CD4-positive, alpha-beta memory T cell (primary cell): ENCODE measurements around the gene SLC8B1. TPM values are rescaled to one million over a fixed set of nuclear protein-coding genes. Genes with fewer than 3 reads are reported as not detected.

Source experiments
- CTCF ChIA-PET: fragments of 350-600 bp; sonication (Branson Sonifier 250); formaldehyde crosslinking; loops from one replicate; lab custom pipeline; 2021; ENCODE audit warnings: inconsistent platforms; ENCODE audit not compliant: partially characterized antibody; lab: Charles Lee
- POLR2A ChIA-PET: fragments of 350-600 bp; sonication (Branson Sonifier 250); formaldehyde crosslinking; loops from one replicate; lab custom pipeline; 2021; ENCODE audit not compliant: partially characterized antibody; lab: Charles Lee
- DNase-seq, 5 donors: peaks; one replicate each; pipeline versions ENCODE4 v3.0.0 to v3.0.0-alpha.2; 2020 to 2022; ENCODE audit warnings: mixed read lengths in 1 of 5
- H3K27ac ChIP-seq: one replicate; pipeline ENCODE4 v1.7.0; 2013; ENCODE audit warnings: low read depth, low read length
- H3K27me3 ChIP-seq: 2 replicates; pipeline ENCODE4 v1.7.0; 2013; ENCODE audit warnings: mild to moderate bottlenecking, low read length, moderate library complexity; ENCODE audit not compliant: insufficient read depth
- H3K36me3 ChIP-seq: 2 replicates; pipeline ENCODE4 v1.7.0; 2013; ENCODE audit warnings: mild to moderate bottlenecking, low read length, moderate library complexity; ENCODE audit not compliant: insufficient read depth
- H3K4me1 ChIP-seq: 2 replicates; pipeline ENCODE4 v1.7.0; 2013; ENCODE audit warnings: mild to moderate bottlenecking, low read length, moderate library complexity; ENCODE audit not compliant: insufficient read depth
- H3K4me3 ChIP-seq, 2 donors: one replicate each; pipeline ENCODE4 v1.7.0; 2013; ENCODE audit warnings: low read length in 2 of 2, mild to moderate bottlenecking in 1 of 2
- H3K9me3 ChIP-seq, 2 donors: one replicate each; pipeline ENCODE4 v1.7.0; 2013; ENCODE audit warnings: low read length in 2 of 2, control low read depth in 1 of 2; ENCODE audit not compliant: control insufficient read depth in 1 of 2
- H3K27ac Mint-ChIP-seq, 7 donors: one replicate each; pipeline ENCODE4 v1.8.0; 2020 to 2021; ENCODE audit warnings: mixed read lengths in 7 of 7, mild to moderate bottlenecking in 6 of 7, inconsistent platforms in 3 of 7, moderate library complexity in 3 of 7
- H3K27me3 Mint-ChIP-seq, 2 donors: one replicate each; pipeline ENCODE4 v1.8.0; 2020 to 2021; ENCODE audit warnings: mixed read lengths in 2 of 2
- H3K36me3 Mint-ChIP-seq, 2 donors: one replicate each; pipeline ENCODE4 v1.8.0; 2020 to 2021; ENCODE audit warnings: mixed read lengths in 2 of 2, inconsistent platforms in 1 of 2, mild to moderate bottlenecking in 1 of 2
- H3K4me1 Mint-ChIP-seq, 4 donors: one replicate each; pipeline ENCODE4 v1.8.0; 2020 to 2021; ENCODE audit warnings: mixed read lengths in 4 of 4, mild to moderate bottlenecking in 1 of 4
- H3K4me3 Mint-ChIP-seq, 8 donors: one replicate each; pipeline ENCODE4 v1.8.0; 2020 to 2021; ENCODE audit warnings: mixed read lengths in 8 of 8, mild to moderate bottlenecking in 7 of 8, moderate library complexity in 6 of 8, inconsistent platforms in 3 of 8
- H3K9me3 Mint-ChIP-seq, 8 donors: one replicate each; pipeline ENCODE4 v1.8.0; 2020 to 2021; ENCODE audit warnings: mixed read lengths in 8 of 8, mild to moderate bottlenecking in 5 of 8, inconsistent platforms in 3 of 8, moderate library complexity in 1 of 8
- intact Hi-C: fragments of 100-400 bp; cut with micrococcal nuclease; formaldehyde crosslinking; loops from one replicate; pipeline ENCODE4 v1.15.1; 2023
- polyA plus RNA-seq, 2 donors: library from polyadenylated mRNA; unstranded; fragments of 300-500 nt; fragmentation: Illumina TruSeq; gene quantifications; one replicate each; pipeline ENCODE4 v1.2.3, GENCODE V29; 2021
- total RNA-seq, 2 experiments: library from RNA; stranded (reverse); gene quantifications; one replicate each; pipeline ENCODE4 v1.2.3, GENCODE V29; 2021

The SLC8B1 gene
- total and polyA plus RNA-seq, 4 experiments from 2014 or later, result 33.9 to 93.5 (median 71.5) TPM

GRCh38 chr12:113277511-113277910, 57.4 kb downstream of the SLC8B1 start:
- Histone ChIP-seq H3K4me1 (no peaks in the 10 kb centered on the region), H3K27me3 (no peaks in the 10 kb centered on the region), H3K9me3 (no peaks in the 10 kb centered on the region), H3K4me3 (no peak overlapping the region), H3K27ac (no peak overlapping the region), H3K36me3 (peaks cover 50% of the 10 kb centered on the region)
- Mint-ChIP-seq H3K27ac (peak overlapping the region in 1 of 7 donors; percentile 70), H3K4me1 (peaks cover 0 to 3% (median 0%) of the 10 kb centered on the region in 4 donors), H3K9me3 (no peaks in the 10 kb centered on the region), H3K27me3 (no peaks in the 10 kb centered on the region), H3K4me3 (no peak overlapping the region), H3K36me3 (peaks cover 27 to 46% of the 10 kb centered on the region in 2 donors)
- ChIA-PET CTCF (no interaction called here), POLR2A (interaction anchor here (0.5 kb wide), 1 partner anchor 36 kb away, joined by 4 read pairs; no protein-coding TSS in a partner anchor)
- intact Hi-C loops, result no loop called here
- no peak for DNase-seq

- intact Hi-C loops, result no loop called here
- no peaks in the 10 kb centered on the region for H3K27me3 ChIP-seq
- H3K4me1 ChIP-seq, result no peaks in the 10 kb centered on the region
- Mint-ChIP-seq H3K9me3 (no peaks in the 10 kb centered on the region), H3K27ac (no peak overlapping the region), H3K4me1 (peaks cover 0 to 3% (median 0%) of the 10 kb centered on the region in 4 donors), H3K27me3 (no peaks in the 10 kb centered on the region), H3K4me3 (no peak overlapping the region), H3K36me3 (peaks cover 30 to 49% of the 10 kb centered on the region in 2 donors)
- no peak overlapping the region for H3K27ac ChIP-seq
- no peak overlapping the region for H3K4me3 ChIP-seq
- H3K9me3 ChIP-seq, result no peaks in the 10 kb centered on the region
- DNase-seq, result no peak
- CTCF ChIA-PET, result no interaction called here
- peaks cover 52% of the 10 kb centered on the region for H3K36me3 ChIP-seq
- POLR2A ChIA-PET, result no interaction called here
These were observed 57.9 kb downstream of the SLC8B1 start for GRCh38 chr12:113276946-113277500.

GRCh38 chr12:113276306-113276705, 58.6 kb downstream of the SLC8B1 start:
- Histone ChIP-seq H3K36me3 (peaks cover 52% of the 10 kb centered on the region), H3K4me1 (no peaks in the 10 kb centered on the region), H3K27me3 (no peaks in the 10 kb centered on the region), H3K27ac (no peak overlapping the region), H3K4me3 (no peak overlapping the region), H3K9me3 (no peaks in the 10 kb centered on the region)
- H3K27ac Mint-ChIP-seq, result no peak overlapping the region
- ChIA-PET POLR2A (no interaction called here), CTCF (no interaction called here)
- no peak overlapping the region for H3K4me3 Mint-ChIP-seq
- peaks cover 0 to 3% (median 0%) of the 10 kb centered on the region in 4 donors for H3K4me1 Mint-ChIP-seq
- DNase-seq, result no peak
- H3K27me3 Mint-ChIP-seq, result no peaks in the 10 kb centered on the region
- intact Hi-C loops, result no loop called here
- H3K9me3 Mint-ChIP-seq, result no peaks in the 10 kb centered on the region
- peaks cover 33 to 53% of the 10 kb centered on the region in 2 donors for H3K36me3 Mint-ChIP-seq

GRCh38 chr12:113274848-113275247, 60.1 kb downstream of the SLC8B1 start:
- H3K27me3 Mint-ChIP-seq, result no peaks in the 10 kb centered on the region
- ChIA-PET CTCF (no interaction called here), POLR2A (no interaction called here)
- no peaks in the 10 kb centered on the region for H3K9me3 Mint-ChIP-seq
- peaks cover 33 to 54% of the 10 kb centered on the region in 2 donors for H3K36me3 Mint-ChIP-seq
- DNase-seq, result no peak
- H3K27ac Mint-ChIP-seq, result peak overlapping the region in 1 of 7 donors; percentile 16
- H3K4me3 Mint-ChIP-seq, result no peak overlapping the region
- Histone ChIP-seq H3K27ac (no peak overlapping the region), H3K4me1 (no peaks in the 10 kb centered on the region), H3K4me3 (no peak overlapping the region), H3K27me3 (no peaks in the 10 kb centered on the region), H3K36me3 (peaks cover 45% of the 10 kb centered on the region), H3K9me3 (no peaks in the 10 kb centered on the region)
- H3K4me1 Mint-ChIP-seq, result no peaks in the 10 kb centered on the region
- intact Hi-C loops, result no loop called here

- ChIA-PET CTCF (no interaction called here), POLR2A (no interaction called here)
- intact Hi-C loops, result no loop called here
- Mint-ChIP-seq H3K4me1 (peaks cover 0 to 6% (median under 1%) of the 10 kb centered on the region in 4 donors), H3K4me3 (peak overlapping the region in 1 of 8 donors; percentile 10), H3K27me3 (no peaks in the 10 kb centered on the region), H3K9me3 (no peaks in the 10 kb centered on the region), H3K36me3 (peaks cover 31 to 45% of the 10 kb centered on the region in 2 donors), H3K27ac (no peak overlapping the region)
- Histone ChIP-seq H3K4me1 (no peaks in the 10 kb centered on the region), H3K36me3 (peaks cover 47% of the 10 kb centered on the region), H3K9me3 (no peaks in the 10 kb centered on the region), H3K4me3 (no peak overlapping the region), H3K27me3 (no peaks in the 10 kb centered on the region), H3K27ac (no peak overlapping the region)
- DNase-seq, result no peak
These were observed 61.7 kb downstream of the SLC8B1 start for GRCh38 chr12:113273053-113273725.

GRCh38 chr12:113271853-113272561, 62.9 kb downstream of the SLC8B1 start:
- peaks cover 46% of the 10 kb centered on the region for H3K36me3 ChIP-seq
- CTCF ChIA-PET, result no interaction called here

GRCh38 chr12:113271466-113271852, 63.5 kb downstream of the SLC8B1 start:
- H3K4me1 ChIP-seq, result no peaks in the 10 kb centered on the region
- H3K27me3 Mint-ChIP-seq, result no peaks in the 10 kb centered on the region
- intact Hi-C loops, result no loop called here
- H3K9me3 ChIP-seq, result no peaks in the 10 kb centered on the region
- no peak overlapping the region for H3K4me3 ChIP-seq
- DNase-seq, result no peak
- H3K36me3 Mint-ChIP-seq, result peaks cover 34 to 44% of the 10 kb centered on the region in 2 donors
- no peak overlapping the region for H3K27ac ChIP-seq
- CTCF ChIA-PET, result no interaction called here
- H3K27me3 ChIP-seq, result no peaks in the 10 kb centered on the region
- no peaks in the 10 kb centered on the region for H3K9me3 Mint-ChIP-seq
- POLR2A ChIA-PET, result no interaction called here
- H3K4me1 Mint-ChIP-seq, result peaks cover 0 to 6% (median under 1%) of the 10 kb centered on the region in 4 donors
- H3K36me3 ChIP-seq, result peaks cover 44% of the 10 kb centered on the region
- no peak overlapping the region for H3K27ac Mint-ChIP-seq
- H3K4me3 Mint-ChIP-seq, result no peak overlapping the region

More at GRCh38 chr12:113271853-113272561, 62.9 kb downstream of the SLC8B1 start:
- Mint-ChIP-seq H3K27ac (no peak overlapping the region), H3K9me3 (no peaks in the 10 kb centered on the region), H3K4me1 (peaks cover 0 to 6% (median under 1%) of the 10 kb centered on the region in 4 donors), H3K36me3 (peaks cover 31 to 46% of the 10 kb centered on the region in 2 donors), H3K27me3 (no peaks in the 10 kb centered on the region), H3K4me3 (no peak overlapping the region)
- POLR2A ChIA-PET, result no interaction called here
- DNase-seq, result no peak
- no peak overlapping the region for H3K27ac ChIP-seq
- H3K9me3 ChIP-seq, result no peaks in the 10 kb centered on the region
- no peaks in the 10 kb centered on the region for H3K4me1 ChIP-seq
- H3K27me3 ChIP-seq, result no peaks in the 10 kb centered on the region
- intact Hi-C loops, result no loop called here
- no peak overlapping the region for H3K4me3 ChIP-seq
